Loucy (cell line): ENCODE measurements around the gene PHOSPHO2.

Experiments
- H2AFZ ChIP-seq: fragments of 200-600 bp; sonication (generic); 2 replicates; pipeline ENCODE4 v1.6.0; 2016; ENCODE audit warnings: antibody characterized with exemption, mild to moderate bottlenecking, low read length, moderate library complexity
- H3F3A ChIP-seq: fragments of 200-600 bp; 2 replicates; pipeline ENCODE4 v1.6.0; 2016; ENCODE audit warnings: antibody characterized with exemption, low read depth, mild to moderate bottlenecking
- H3K27me3 ChIP-seq: fragments of 200-600 bp; sonication (generic); 2 replicates; pipeline ENCODE4 v1.6.1; 2014; ENCODE audit warnings: low read length, mild to moderate bottlenecking; ENCODE audit not compliant: insufficient read depth, poor library complexity, severe bottlenecking
- H3K36me3 ChIP-seq: fragments of 200-600 bp; sonication (generic); 2 replicates; pipeline ENCODE4 v1.6.1; 2016; ENCODE audit warnings: low read length; ENCODE audit not compliant: insufficient read depth
- H3K4me1 ChIP-seq: fragments of 200-600 bp; sonication (generic); 2 replicates; pipeline ENCODE4 v1.5.1; 2014; ENCODE audit warnings: low read length, mild to moderate bottlenecking; ENCODE audit not compliant: insufficient read depth, poor library complexity, severe bottlenecking
- H3K4me2 ChIP-seq: fragments of 200-600 bp; sonication (generic); 2 replicates; pipeline ENCODE4 v1.6.0; 2014; ENCODE audit warnings: antibody characterized with exemption, low read length, low read depth, mild to moderate bottlenecking; ENCODE audit not compliant: poor library complexity, severe bottlenecking
- H3K4me3 ChIP-seq: fragments of 200-600 bp; sonication (generic); 2 replicates; pipeline ENCODE4 v1.5.1; 2014; ENCODE audit warnings: low read length, mild to moderate bottlenecking, mixed read lengths; ENCODE audit not compliant: poor library complexity, severe bottlenecking
- H3K79me2 ChIP-seq: fragments of 200-600 bp; sonication (generic); 2 replicates; pipeline ENCODE4 v1.6.1; 2014; ENCODE audit warnings: low read length; ENCODE audit not compliant: insufficient read depth
- H3K9ac ChIP-seq: fragments of 200-600 bp; sonication (generic); 2 replicates; pipeline ENCODE4 v1.6.0; 2014; ENCODE audit warnings: mild to moderate bottlenecking, low read depth, low read length, moderate library complexity; ENCODE audit not compliant: poor library complexity, severe bottlenecking
- H3K9me2 ChIP-seq: fragments of 200-600 bp; sonication (generic); replicated peaks from 2 replicates; pipeline ENCODE4 v1.6.1; 2016; ENCODE audit warnings: low read depth, low read length, mixed read lengths
- H3K9me3 ChIP-seq: fragments of 200-600 bp; sonication (generic); 2 replicates; pipeline ENCODE4 v1.6.1; 2014; ENCODE audit warnings: mild to moderate bottlenecking, antibody characterized with exemption, low read length, low read depth; ENCODE audit not compliant: insufficient read depth
- H4K20me1 ChIP-seq: fragments of 200-600 bp; sonication (generic); 2 replicates; pipeline ENCODE4 v1.6.0; 2014; ENCODE audit warnings: antibody characterized with exemption, low read length, mild to moderate bottlenecking; ENCODE audit not compliant: insufficient read depth, poor library complexity, severe bottlenecking
- EZH2phosphoT487 ChIP-seq: fragments of 200-600 bp; IDR thresholded peaks from 2 replicates; pipeline ENCODE4 v1.6.1; 2018; ENCODE audit warnings: antibody characterized with exemption, mild to moderate bottlenecking, moderate library complexity, borderline replicate concordance
- TF ChIP-seq, protein P1 (sequence below): fragments of 200-600 bp; sonication (generic); conservative IDR thresholded peaks from 2 replicates; pipeline ENCODE4 v1.5.1; 2014; ENCODE audit warnings: mild to moderate bottlenecking, antibody characterized with exemption, low read length

Gene PHOSPHO2

DNA sequence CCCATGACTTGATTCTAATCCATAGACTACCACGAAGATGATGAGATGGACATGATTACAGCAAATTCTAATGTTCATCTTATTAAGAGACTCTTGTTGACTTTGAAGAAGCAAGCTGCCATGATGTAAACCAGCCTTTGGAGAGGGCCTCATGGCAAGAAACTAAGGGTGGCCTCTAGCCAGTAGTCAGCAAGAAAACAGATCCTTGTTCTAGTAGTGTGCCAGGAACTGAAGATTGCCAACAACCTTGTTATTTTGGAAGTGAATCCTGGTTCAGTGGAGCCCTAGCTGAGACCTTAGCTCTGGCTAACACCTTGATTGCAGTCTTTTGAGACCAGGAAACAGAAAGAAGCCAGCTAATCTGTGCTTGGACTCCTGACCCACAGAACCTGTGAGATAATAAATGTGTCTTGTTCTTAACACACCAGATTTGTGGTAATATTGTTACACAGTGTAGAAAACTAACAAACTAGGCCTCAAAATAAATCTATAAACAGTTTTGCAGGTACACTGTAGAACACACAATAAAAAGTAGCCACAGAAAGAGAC is 10.0 kb downstream of the PHOSPHO2 start:
- no peaks in the 10 kb centered on the region for H3K79me2 ChIP-seq
- no peak overlapping the region for H3K9ac ChIP-seq
- H3F3A ChIP-seq: no peaks in the 10 kb centered on the region
- TF ChIP-seq, protein P1, sequence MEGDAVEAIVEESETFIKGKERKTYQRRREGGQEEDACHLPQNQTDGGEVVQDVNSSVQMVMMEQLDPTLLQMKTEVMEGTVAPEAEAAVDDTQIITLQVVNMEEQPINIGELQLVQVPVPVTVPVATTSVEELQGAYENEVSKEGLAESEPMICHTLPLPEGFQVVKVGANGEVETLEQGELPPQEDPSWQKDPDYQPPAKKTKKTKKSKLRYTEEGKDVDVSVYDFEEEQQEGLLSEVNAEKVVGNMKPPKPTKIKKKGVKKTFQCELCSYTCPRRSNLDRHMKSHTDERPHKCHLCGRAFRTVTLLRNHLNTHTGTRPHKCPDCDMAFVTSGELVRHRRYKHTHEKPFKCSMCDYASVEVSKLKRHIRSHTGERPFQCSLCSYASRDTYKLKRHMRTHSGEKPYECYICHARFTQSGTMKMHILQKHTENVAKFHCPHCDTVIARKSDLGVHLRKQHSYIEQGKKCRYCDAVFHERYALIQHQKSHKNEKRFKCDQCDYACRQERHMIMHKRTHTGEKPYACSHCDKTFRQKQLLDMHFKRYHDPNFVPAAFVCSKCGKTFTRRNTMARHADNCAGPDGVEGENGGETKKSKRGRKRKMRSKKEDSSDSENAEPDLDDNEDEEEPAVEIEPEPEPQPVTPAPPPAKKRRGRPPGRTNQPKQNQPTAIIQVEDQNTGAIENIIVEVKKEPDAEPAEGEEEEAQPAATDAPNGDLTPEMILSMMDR: no peak
- TF ChIP-seq EZH2phosphoT487: no peak
- no peaks in the 10 kb centered on the region for H3K27me3 ChIP-seq
- H3K9me2 ChIP-seq: no peaks in the 10 kb centered on the region
- H3K9me3 ChIP-seq: no peaks in the 10 kb centered on the region
- no peaks in the 10 kb centered on the region for H3K36me3 ChIP-seq
- H2AFZ ChIP-seq: no peak overlapping the region
- H3K4me2 ChIP-seq: no peak overlapping the region
- no peaks in the 10 kb centered on the region for H4K20me1 ChIP-seq
- H3K4me1 ChIP-seq: peaks cover 5% of the 10 kb centered on the region
- no peak overlapping the region for H3K4me3 ChIP-seq

DNA sequence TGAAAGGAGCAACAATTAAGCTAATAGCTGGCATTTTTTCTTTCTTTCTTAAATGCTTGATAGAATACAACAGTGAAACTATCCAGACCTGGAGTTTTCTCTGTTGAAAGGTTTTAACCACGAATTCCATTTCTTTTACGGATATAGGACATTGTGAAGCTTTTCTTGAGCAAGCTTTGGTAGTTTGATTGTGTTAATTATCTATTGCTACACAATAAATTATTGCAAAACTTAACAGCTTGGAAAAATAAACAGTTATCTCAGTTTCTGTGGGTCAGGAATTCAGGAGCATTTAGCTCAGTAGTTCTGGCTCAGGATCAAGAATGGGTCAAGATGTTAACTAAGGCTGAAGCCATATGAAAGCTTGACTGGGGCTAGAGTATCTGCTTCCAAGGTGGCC is 11.7 kb downstream of the PHOSPHO2 start:
- no peak for TF ChIP-seq EZH2phosphoT487
- TF ChIP-seq, protein P1: no peak
- Histone ChIP-seq H3K36me3 (no peaks in the 10 kb centered on the region), H3K27me3 (no peaks in the 10 kb centered on the region), H3K9me3 (no peaks in the 10 kb centered on the region), H3K4me1 (peaks cover 5% of the 10 kb centered on the region), H3K9ac (no peak overlapping the region), H2AFZ (no peak overlapping the region), H3F3A (no peaks in the 10 kb centered on the region), H4K20me1 (no peaks in the 10 kb centered on the region), H3K4me2 (no peak overlapping the region), H3K4me3 (no peak overlapping the region), H3K9me2 (no peaks in the 10 kb centered on the region), H3K79me2 (no peaks in the 10 kb centered on the region)

DNA sequence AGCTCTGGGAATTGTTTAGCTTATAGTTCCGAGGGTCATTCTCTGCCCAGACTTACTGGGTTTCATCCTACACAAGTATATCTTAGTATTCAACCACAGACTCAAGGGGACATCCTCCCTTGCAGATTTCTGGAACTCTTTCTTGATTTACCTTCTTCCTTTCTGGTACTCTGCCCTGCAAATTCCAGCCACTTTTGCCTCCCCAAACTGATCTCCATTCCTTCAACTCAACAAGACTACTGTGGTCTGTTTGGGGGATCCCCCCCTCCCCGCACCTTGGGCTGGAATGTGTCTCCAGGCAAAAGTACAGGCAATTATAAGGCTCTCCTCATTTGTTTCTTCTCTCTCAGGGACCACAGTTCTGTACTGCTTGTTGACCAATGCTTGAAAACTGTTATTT is 13.4 kb downstream of the PHOSPHO2 start:
- Histone ChIP-seq H3K4me2 (no peak overlapping the region), H3K36me3 (no peaks in the 10 kb centered on the region), H4K20me1 (no peaks in the 10 kb centered on the region), H3K27me3 (no peaks in the 10 kb centered on the region), H3K4me3 (no peak overlapping the region), H3K9ac (no peak overlapping the region), H3K4me1 (peaks cover 5% of the 10 kb centered on the region), H3K79me2 (no peaks in the 10 kb centered on the region), H3F3A (no peaks in the 10 kb centered on the region), H2AFZ (no peak overlapping the region), H3K9me2 (no peaks in the 10 kb centered on the region), H3K9me3 (no peaks in the 10 kb centered on the region; the same call in 1 of the 2 replicates)
- TF ChIP-seq EZH2phosphoT487: no peak
- TF ChIP-seq, protein P1: no peak
